Sigmoid colon (tissue), 4 donors: Measurements from ENCODE around the gene GPBP1.

ENCODE experiments used
- EP300 ChIP-seq, 4 donors: sonication (generic); formaldehyde crosslinking; IDR thresholded peaks; one replicate each; pipeline ENCODE4 v1.6.1; 2017; ENCODE audit warnings: antibody characterized with exemption in 4 of 4
- POLR2A ChIP-seq, 2 donors: fragments of 450-650 bp; IDR thresholded peaks; one replicate each; pipeline ENCODE4 v1.6.1; 2016; ENCODE audit warnings: antibody characterized with exemption in 2 of 2, mild to moderate bottlenecking in 2 of 2, moderate library complexity in 2 of 2
- POLR2AphosphoS5 ChIP-seq, 4 donors: sonication (generic); formaldehyde crosslinking; IDR thresholded peaks; one replicate each; pipeline ENCODE4 v1.6.1; 2017; ENCODE audit warnings: antibody characterized with exemption in 4 of 4
- TF ChIP-seq, protein P1 (sequence below), 4 experiments: fragments of 450-650 bp in 3 of 4; fragments of 200-600 bp in 1 of 4; IDR thresholded peaks; one replicate each; pipeline ENCODE4 v1.5.1; 2016 to 2019; ENCODE audit warnings: antibody characterized with exemption in 4 of 4, mild to moderate bottlenecking in 3 of 4, moderate library complexity in 2 of 4

DNA sequence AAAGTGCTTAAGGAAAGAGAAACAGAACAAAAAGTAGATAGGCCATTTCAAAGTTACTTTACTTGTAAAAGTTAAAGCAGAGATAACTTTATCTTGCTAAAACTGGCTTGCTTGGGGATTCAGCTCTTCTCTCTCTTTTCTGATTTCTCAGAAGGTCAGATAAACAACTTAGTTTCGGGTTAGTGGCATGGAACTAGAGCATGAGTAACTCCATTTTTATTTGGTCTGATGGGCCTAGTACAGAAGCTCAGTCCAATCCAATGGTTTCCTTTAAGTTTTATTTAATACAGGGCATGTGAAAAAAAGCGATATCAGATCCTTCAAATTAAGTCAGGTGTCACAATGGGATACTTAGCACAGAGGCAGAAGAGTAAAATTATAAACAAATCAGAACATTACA lies 18.8 kb upstream of the GPBP1 start:
- TF ChIP-seq, protein P1, sequence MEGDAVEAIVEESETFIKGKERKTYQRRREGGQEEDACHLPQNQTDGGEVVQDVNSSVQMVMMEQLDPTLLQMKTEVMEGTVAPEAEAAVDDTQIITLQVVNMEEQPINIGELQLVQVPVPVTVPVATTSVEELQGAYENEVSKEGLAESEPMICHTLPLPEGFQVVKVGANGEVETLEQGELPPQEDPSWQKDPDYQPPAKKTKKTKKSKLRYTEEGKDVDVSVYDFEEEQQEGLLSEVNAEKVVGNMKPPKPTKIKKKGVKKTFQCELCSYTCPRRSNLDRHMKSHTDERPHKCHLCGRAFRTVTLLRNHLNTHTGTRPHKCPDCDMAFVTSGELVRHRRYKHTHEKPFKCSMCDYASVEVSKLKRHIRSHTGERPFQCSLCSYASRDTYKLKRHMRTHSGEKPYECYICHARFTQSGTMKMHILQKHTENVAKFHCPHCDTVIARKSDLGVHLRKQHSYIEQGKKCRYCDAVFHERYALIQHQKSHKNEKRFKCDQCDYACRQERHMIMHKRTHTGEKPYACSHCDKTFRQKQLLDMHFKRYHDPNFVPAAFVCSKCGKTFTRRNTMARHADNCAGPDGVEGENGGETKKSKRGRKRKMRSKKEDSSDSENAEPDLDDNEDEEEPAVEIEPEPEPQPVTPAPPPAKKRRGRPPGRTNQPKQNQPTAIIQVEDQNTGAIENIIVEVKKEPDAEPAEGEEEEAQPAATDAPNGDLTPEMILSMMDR (IDR thresholded peaks at IDR 0.05) = no peak
- TF ChIP-seq POLR2A (IDR thresholded peaks at IDR 0.05) = no peak
- TF ChIP-seq EP300 (IDR thresholded peaks at IDR 0.05) = no peak
- TF ChIP-seq POLR2AphosphoS5 (IDR thresholded peaks at IDR 0.05) = no peak
